ENCODE measurements around the gene CYB5D1.

GRCh38 chr17:7825206-7825990 is 32.4 kb upstream of the CYB5D1 start:
- TF ChIP-seq CTCF (IDR thresholded peaks at IDR 0.05), result no peak
- no peak for TF ChIP-seq POLR2A (IDR thresholded peaks at IDR 0.05)

Data from thyroid gland (tissue), 4 donors.